ENCODE measurements around the gene DCPS. TPM values are rescaled to one million over a fixed set of nuclear protein-coding genes. Genes with fewer than 3 reads are reported as not detected.
"Not testable (repeated sequence)": the region's sequence is repeated elsewhere in the genome, so short reads cannot be mapped to it uniquely, and the experiment has no call there.

DCPS gene
- total RNA-seq, 2 experiments from 2014 or later = 40.6 to 41.9 TPM

DNA sequence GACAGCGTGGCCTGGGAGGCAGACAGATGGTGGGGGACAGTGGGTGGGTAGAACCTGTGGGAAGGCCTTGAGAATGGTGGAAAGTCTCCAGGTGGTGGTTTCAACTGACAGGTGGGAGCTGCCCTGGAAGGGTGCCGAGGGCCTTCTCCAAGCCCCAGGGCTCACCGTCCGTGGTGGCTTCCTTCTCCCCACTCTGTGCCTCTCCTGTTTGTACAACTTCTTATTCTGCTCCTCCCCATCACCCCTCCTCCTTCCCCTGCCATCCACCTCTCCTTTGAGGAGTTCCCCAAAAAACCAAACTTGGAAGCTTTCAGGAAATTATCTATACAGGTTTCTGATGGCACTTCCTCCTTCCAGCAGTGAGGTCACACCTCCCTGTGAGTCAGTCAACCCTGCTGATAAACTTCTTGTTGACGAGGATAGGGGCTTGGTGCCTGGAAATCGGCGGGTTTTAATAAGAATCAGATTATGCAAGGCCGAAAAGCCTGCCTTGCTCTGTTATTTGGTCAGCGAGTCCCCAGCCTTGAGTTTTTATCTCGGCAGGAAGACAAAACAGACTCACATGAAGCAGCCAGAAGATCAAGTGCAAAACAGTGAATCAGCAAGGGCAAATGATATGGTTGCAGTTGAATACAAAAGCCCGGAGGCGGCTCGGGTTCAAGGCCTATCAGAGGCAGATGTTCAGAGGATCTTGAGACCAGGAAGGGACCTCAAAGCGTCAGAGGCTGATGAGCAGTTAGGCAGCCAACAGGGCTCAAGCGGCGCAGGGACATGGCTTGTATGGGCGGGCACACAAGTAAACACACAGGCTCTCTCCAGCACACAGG, 42.1 kb downstream of the DCPS start:
- peaks cover 26% of the 10 kb centered on the region for H3K36me3 Mint-ChIP-seq

DNA sequence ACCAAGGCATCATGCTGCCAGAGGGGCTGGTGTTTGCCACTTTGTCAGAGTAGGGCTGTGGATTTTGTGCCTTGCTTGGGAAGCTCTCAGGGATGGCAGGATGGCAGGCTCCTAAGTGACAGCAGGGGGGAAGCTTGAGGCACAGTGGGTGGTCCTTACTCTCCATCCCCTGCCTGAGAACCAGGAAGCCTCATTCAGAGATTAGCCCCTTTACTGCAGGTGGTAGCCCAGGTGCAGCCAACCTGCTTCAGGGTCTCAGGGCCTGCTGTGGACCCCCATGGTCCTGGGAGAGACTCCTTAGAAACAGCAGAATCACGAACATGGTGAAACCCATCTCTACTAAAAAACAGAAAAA, 42.7 kb downstream of the DCPS start:
- Mint-ChIP-seq H3K27me3 (no peaks in the 10 kb centered on the region), H3K36me3 (peaks cover 22% of the 10 kb centered on the region), H3K4me1 (peaks cover 39% of the 10 kb centered on the region), H3K27ac (peak overlapping the region; percentile 69), H3K4me3 (no peak overlapping the region), H3K9me3 (ENCODE audit: low read depth) (no peaks in the 10 kb centered on the region)
- CTCF ChIA-PET = no interaction called here
- DNase-seq (no peak), ATAC-seq (no peak)

More for the DNA sequence above, 42.1 kb downstream of the DCPS start:
- peak overlapping the region; percentile 69 for H3K27ac Mint-ChIP-seq
- no peak overlapping the region for H3K4me3 Mint-ChIP-seq
- peaks cover 40% of the 10 kb centered on the region for H3K4me1 Mint-ChIP-seq
- DNase-seq = no peak
- no peaks in the 10 kb centered on the region for H3K9me3 Mint-ChIP-seq (ENCODE audit: low read depth)
- no peak for ATAC-seq
- no peaks in the 10 kb centered on the region for H3K27me3 Mint-ChIP-seq
- CTCF ChIA-PET = no interaction called here

DNA sequence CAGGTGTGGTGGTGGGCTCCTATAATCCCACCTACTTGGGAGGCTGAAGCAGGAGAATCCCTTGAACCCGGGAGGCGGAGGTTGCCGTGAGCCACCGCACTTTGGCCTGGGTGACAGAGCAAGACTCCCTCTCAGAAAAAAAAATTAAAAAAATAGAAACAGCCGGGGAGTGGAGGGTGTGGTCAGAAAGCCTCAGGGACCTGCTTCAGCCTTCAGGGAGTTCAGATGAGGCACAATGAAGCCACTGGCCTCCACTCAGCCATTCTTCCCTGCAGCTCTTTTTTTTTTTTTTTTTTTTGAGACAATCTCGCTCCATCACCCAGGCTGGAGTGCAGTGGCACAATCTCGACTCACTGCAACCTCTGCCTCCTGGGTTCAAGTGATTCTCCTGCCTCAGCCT, 43.1 kb downstream of the DCPS start:
- H3K27me3 Mint-ChIP-seq; ATAC-seq; CTCF ChIA-PET; DNase-seq; H3K4me3 Mint-ChIP-seq; H3K9me3 Mint-ChIP-seq (ENCODE audit: low read depth): not testable (repeated sequence)
- peaks cover 38% of the 10 kb centered on the region for H3K4me1 Mint-ChIP-seq
- H3K36me3 Mint-ChIP-seq = peaks cover 18% of the 10 kb centered on the region
- peak overlapping the region; percentile 69 for H3K27ac Mint-ChIP-seq

DNA sequence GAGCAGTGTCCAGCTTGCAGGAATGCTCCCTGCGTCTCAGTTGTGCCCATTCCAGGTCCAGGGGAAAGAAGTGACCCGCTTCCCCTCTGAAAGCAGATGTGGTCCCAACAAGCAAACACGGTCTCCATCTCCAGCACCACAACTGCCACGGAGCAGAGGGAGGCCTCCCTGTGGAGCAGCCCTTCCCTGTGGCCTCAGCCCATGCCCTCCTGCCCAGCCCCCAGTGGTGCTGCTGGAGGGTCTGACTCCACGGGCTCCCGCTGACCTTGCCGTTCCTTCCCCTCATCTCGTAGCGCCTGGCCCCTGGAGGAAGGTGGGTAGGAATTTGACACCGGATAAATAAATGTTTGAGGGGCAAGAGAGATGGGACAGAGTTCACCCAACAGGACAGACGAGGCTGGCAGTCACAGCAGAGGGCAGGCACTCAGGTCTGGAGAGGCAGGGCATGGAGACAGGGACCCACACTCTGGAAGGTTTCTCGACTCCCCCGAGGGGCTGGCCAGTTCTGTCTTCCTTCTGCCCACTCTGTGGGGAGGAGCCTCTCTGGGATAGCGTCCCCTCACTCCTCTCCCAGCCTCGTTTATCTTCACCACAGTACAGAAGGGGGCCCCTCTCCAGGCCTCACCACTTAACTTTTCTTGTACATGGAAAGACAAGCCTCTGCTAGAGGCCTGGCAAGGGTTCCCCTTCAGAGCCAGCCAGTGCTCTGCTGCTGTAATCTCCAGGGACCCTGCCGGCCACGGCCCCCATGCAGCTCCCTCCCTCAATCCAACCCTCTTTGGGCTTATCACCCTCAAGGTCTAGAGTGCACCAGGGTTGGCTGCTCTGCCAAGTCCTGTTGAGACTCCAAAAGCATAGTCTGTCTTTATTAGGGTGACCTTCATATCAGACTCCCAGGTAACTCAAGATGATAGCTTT, 44.1 kb downstream of the DCPS start:
- DNase-seq (no peak), ATAC-seq (no peak)
- no peak overlapping the region for H3K4me3 Mint-ChIP-seq
- peaks cover 16% of the 10 kb centered on the region for H3K36me3 Mint-ChIP-seq
- H3K9me3 Mint-ChIP-seq (ENCODE audit: low read depth) = no peaks in the 10 kb centered on the region
- peaks cover 41% of the 10 kb centered on the region for H3K4me1 Mint-ChIP-seq
- H3K27me3 Mint-ChIP-seq = no peaks in the 10 kb centered on the region
- CTCF ChIA-PET = interaction anchor here (0.9 to 1.3 kb wide), 2 partner anchors 10 to 37 kb away, joined by 3 to 4 read pairs; no protein-coding TSS in a partner anchor
- no peak overlapping the region for H3K27ac Mint-ChIP-seq

- peaks cover 21% of the 10 kb centered on the region for H3K36me3 Mint-ChIP-seq
- CTCF ChIA-PET = interaction anchor here (0.9 to 1.3 kb wide), 2 partner anchors 11 to 38 kb away, joined by 3 to 4 read pairs; no protein-coding TSS in a partner anchor
- H3K27me3 Mint-ChIP-seq = no peaks in the 10 kb centered on the region
- no peak overlapping the region for H3K4me3 Mint-ChIP-seq
- no peak overlapping the region for H3K27ac Mint-ChIP-seq
- H3K4me1 Mint-ChIP-seq = peaks cover 51% of the 10 kb centered on the region
- DNase-seq (no peak), ATAC-seq (no peak)
- H3K9me3 Mint-ChIP-seq (ENCODE audit: low read depth) = no peaks in the 10 kb centered on the region
These were observed 45.1 kb downstream of the DCPS start for GRCh38 chr11:126348806-126349582.

GRCh38 chr11:126350836-126351235, 47.0 kb downstream of the DCPS start:
- peaks cover 24% of the 10 kb centered on the region for H3K36me3 Mint-ChIP-seq
- peaks cover 56% of the 10 kb centered on the region for H3K4me1 Mint-ChIP-seq
- CTCF ChIA-PET = no interaction called here
- no peaks in the 10 kb centered on the region for H3K27me3 Mint-ChIP-seq
- ATAC-seq (no peak), DNase-seq (no peak)
- H3K27ac Mint-ChIP-seq = no peak overlapping the region
- no peaks in the 10 kb centered on the region for H3K9me3 Mint-ChIP-seq (ENCODE audit: low read depth)
- H3K4me3 Mint-ChIP-seq = no peak overlapping the region

DNA sequence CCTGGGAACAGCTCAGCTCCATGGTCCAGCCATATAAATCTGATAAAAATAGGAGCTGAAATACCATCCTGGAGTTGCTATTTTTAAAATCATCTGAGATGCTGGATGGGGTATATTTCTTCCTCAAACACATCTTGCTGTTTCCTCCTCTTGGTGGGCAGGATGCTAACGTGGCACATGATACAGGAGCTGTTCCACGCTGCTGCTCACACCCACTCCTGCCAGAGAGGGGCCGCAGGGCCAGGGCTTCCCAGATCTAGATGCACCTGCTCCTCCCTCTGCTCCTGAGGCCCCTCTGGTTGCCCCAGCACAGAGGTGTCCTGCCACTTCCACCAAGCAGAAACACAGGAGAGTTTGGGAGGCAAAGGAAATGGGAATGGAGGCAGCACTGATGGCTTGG, 48.3 kb downstream of the DCPS start:
- Mint-ChIP-seq H3K4me3 (no peak overlapping the region), H3K36me3 (peaks cover 24% of the 10 kb centered on the region), H3K4me1 (peaks cover 59% of the 10 kb centered on the region), H3K27me3 (no peaks in the 10 kb centered on the region), H3K9me3 (ENCODE audit: low read depth) (no peaks in the 10 kb centered on the region), H3K27ac (peak overlapping the region; percentile 85)
- CTCF ChIA-PET = no interaction called here
- DNase-seq = no peak
- no peak for ATAC-seq

- H3K27ac Mint-ChIP-seq = peak overlapping the region; percentile 85
- peak; percentile 49 for ATAC-seq
- no peaks in the 10 kb centered on the region for H3K27me3 Mint-ChIP-seq
- DNase-seq = peak; percentile 75
- H3K36me3 Mint-ChIP-seq = peaks cover 24% of the 10 kb centered on the region
- H3K4me3 Mint-ChIP-seq = peak overlapping the region; percentile 97
- no peaks in the 10 kb centered on the region for H3K9me3 Mint-ChIP-seq (ENCODE audit: low read depth)
- H3K4me1 Mint-ChIP-seq = peaks cover 62% of the 10 kb centered on the region
- CTCF ChIA-PET = interaction anchor here (0.7 to 3.7 kb wide), 4 partner anchors 43 to 127 kb away, joined by 3 to 14 read pairs (median 4); partner anchors contain the start of gene DCPS
These were observed 49.3 kb downstream of the DCPS start for GRCh38 chr11:126352934-126353801.

DNA sequence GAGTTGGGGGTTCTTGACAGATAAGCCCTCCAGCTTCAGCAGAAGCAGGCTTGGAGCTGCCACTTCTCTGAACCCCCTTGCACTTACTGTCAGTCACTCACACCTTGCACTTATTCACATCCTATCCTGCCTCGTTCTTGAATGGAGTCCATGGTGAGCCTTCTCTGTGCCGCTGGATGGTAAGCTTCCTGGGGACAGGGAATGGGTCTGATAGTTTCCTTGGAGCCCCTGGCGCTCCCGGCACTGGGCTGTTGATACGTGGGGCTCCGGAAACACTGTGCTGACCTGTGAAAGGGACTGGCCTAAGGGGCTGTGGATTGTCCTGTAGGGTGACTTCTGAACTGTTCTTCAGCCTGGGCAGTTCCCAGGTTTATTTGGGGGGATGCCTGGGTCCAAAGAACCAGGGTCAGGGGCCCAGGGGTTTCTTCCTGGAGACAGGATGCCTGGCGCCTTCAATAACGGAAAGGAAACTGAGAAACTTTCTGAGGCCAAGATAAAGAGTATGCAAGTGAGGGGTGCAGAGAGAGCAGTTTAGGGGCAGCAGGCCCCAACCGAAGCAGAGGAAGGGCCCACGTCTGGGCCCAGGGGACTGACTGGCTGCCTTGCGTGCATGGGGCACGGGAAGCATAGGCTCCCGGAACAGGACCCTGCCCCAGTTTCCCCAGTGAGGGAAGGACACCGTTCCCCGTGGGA, 50.9 kb downstream of the DCPS start:
- Mint-ChIP-seq H3K36me3 (peaks cover 24% of the 10 kb centered on the region), H3K27ac (peak overlapping the region; percentile 96), H3K27me3 (no peaks in the 10 kb centered on the region), H3K4me1 (peaks cover 53% of the 10 kb centered on the region), H3K9me3 (ENCODE audit: low read depth) (no peaks in the 10 kb centered on the region), H3K4me3 (peak overlapping the region; percentile 97)
- CTCF ChIA-PET = interaction anchor here (1.7 to 3.7 kb wide), 3 partner anchors 36 to 126 kb away, joined by 3 to 14 read pairs (median 9); partner anchors contain the start of gene DCPS
- ATAC-seq = peak; percentile 42
- peak; percentile 46 for DNase-seq

DNA sequence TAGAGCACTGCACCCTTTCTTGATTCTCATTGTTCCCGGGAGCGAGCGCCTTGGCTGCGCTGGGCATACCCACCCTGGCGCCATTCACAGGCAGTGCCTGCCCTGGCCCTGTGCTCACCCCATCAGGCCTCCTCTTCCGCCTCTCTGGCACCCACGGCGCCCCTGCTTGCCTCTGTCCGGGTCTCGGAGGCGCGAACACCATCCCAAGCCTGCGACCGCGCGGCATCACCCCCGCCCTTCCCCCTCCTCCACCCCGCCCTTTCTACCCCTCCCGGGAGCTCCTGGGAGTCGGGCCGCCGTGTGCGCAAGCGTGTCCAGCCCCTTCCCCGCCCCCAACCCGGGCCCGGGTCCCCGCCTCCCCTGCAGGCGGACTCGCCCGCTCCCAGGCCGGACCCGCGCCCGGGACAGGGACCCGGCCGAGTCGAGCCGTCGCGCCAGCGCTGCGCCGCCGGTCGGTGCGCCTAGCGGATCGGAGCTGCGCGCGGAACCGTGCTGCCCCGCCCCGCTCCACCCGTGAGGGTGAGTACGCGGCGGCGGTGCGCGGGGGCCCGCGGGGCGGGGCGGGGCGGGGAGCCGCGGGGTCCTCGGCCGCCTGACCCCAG, 51.6 kb downstream of the DCPS start, which contains the start of gene ST3GAL4:
TSS of gene ST3GAL4 (plus strand) at position 363 of the 602 bp plus-strand sequence. CDS start 50,470 bp downstream, outside the sequence.
- Mint-ChIP-seq H3K4me1 (peaks cover 53% of the 10 kb centered on the region), H3K27me3 (no peaks in the 10 kb centered on the region), H3K9me3 (ENCODE audit: low read depth) (no peaks in the 10 kb centered on the region), H3K4me3 (peak within 1 kb of the TSS; percentile 97), H3K36me3 (peaks cover 21% of the 10 kb centered on the region), H3K27ac (peak within 1 kb of the TSS; percentile 96)
- peak; percentile 75 for ATAC-seq
- DNase-seq = peak; percentile 83
- CTCF ChIA-PET = interaction anchor here (1.7 to 3.7 kb wide), 4 partner anchors 26 to 125 kb away, joined by 8 to 14 read pairs (median 9); no protein-coding TSS in a partner anchor
